Muscle of leg (tissue), 11 donors: ENCODE results near the gene ITSN1. TPM values are rescaled to one million over a fixed set of nuclear protein-coding genes. Genes with fewer than 3 reads are reported as not detected.
A peak's percentile ranks its signal among the peaks of the same experiment; 100 is the strongest.

ENCODE experiments used
- DNase-seq: peaks from one replicate; pipeline ENCODE4 v3.0.0; 2013
- H3K27ac ChIP-seq: one replicate; pipeline ENCODE4 v1.5.1; 2013; ENCODE audit warnings: mild to moderate bottlenecking, low read length, control low read depth
- H3K27me3 ChIP-seq: one replicate; pipeline ENCODE4 v1.6.1; 2013; ENCODE audit warnings: low read length; ENCODE audit not compliant: control insufficient read depth, insufficient read depth
- H3K36me3 ChIP-seq: one replicate; pipeline ENCODE4 v1.6.1; 2013; ENCODE audit warnings: low read length; ENCODE audit not compliant: control insufficient read depth, insufficient read depth
- H3K4me1 ChIP-seq: one replicate; pipeline ENCODE4 v1.6.1; 2013; ENCODE audit warnings: low read length; ENCODE audit not compliant: control insufficient read depth, insufficient read depth
- H3K4me3 ChIP-seq: one replicate; pipeline ENCODE4 v1.5.1; 2013; ENCODE audit warnings: low read length, control low read depth
- H3K9me3 ChIP-seq: replicated peaks from 2 replicates; pipeline ENCODE4 v1.6.1; 2013; ENCODE audit warnings: low read depth, low read length; ENCODE audit not compliant: control insufficient read depth
- WGBS: methylation state at CpG from one replicate; pipeline ENCODE4 v1.1.5; 2013; ENCODE audit warnings: missing lambda C conversion rate; ENCODE audit not compliant: insufficient coverage; 5-methylcytosine and 5-hydroxymethylcytosine counted together
- polyA plus RNA-seq, 8 donors: library from polyadenylated mRNA; unstranded; fragments of 120-200 nt; gene quantifications; one replicate each; pipeline versions ENCODE4 v1.2.1 to v1.2.3, GENCODE V29; 2013; ENCODE audit warnings: inconsistent platforms in 1 of 8, low replicate concordance in 1 of 8; ENCODE audit not compliant: insufficient read length in 8 of 8, insufficient read depth in 1 of 8
- total RNA-seq: library from RNA; stranded (reverse); fragments of 120-200 nt; gene quantifications from one replicate; pipeline ENCODE4 v1.2.4, GENCODE V29; 2013

Gene ITSN1
- total and polyA plus RNA-seq, 9 donors, result 26.1 to 42.6 (median 32.1) TPM

DNA sequence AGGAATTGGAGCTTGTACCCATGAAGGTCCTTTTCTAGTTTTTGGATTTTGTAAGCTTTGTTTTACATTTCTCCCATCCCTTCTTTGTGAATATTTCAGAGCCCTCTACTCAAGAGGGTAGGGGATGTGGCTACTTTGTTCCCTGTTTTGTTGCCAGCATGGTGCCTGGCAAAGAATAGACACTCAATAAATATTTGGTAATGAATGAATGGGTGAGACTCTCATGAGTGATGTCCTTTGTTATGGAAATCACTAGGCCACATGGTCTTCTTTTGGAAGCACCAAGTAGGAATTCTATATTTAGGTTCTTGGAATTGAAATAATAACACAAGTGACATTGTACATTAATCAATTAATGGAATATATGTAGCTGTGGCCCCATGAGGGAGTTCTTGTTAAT is 300.1 kb downstream of the ITSN1 start:
- Histone ChIP-seq H3K4me3 (no peak overlapping the region), H3K27ac (no peak overlapping the region), H3K9me3 (no peaks in the 10 kb centered on the region), H3K27me3 (no peaks in the 10 kb centered on the region), H3K36me3 (no peaks in the 10 kb centered on the region), H3K4me1 (peaks cover 5% of the 10 kb centered on the region)
- DNase-seq, result no peak

DNA sequence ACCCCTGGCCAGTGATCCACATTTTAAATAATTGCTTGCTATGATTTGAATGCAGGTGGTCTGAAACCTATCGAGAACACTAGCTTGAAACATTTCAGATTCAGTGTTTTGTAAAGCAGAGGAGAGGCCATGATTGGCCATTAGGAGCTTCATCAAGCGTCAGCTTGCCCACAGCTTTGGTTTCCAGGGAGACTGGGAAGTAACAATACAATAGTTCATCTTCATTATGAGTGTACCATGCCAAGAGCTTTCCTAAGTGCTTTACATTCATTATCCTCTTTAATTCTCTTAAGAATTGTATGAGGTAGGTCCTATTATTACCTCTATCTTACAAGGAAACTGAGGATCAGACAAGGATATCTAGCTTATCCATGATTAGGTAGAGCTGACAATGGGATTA is 301.0 kb downstream of the ITSN1 start:
- H3K4me1 ChIP-seq, result peaks cover 13% of the 10 kb centered on the region
- H3K27me3 ChIP-seq, result no peaks in the 10 kb centered on the region
- WGBS, result no CpG with 5 or more reads among the region's 2 CpGs
- DNase-seq, result no peak
- no peak overlapping the region for H3K4me3 ChIP-seq
- no peaks in the 10 kb centered on the region for H3K36me3 ChIP-seq
- H3K9me3 ChIP-seq, result no peaks in the 10 kb centered on the region
- no peak overlapping the region for H3K27ac ChIP-seq

DNA sequence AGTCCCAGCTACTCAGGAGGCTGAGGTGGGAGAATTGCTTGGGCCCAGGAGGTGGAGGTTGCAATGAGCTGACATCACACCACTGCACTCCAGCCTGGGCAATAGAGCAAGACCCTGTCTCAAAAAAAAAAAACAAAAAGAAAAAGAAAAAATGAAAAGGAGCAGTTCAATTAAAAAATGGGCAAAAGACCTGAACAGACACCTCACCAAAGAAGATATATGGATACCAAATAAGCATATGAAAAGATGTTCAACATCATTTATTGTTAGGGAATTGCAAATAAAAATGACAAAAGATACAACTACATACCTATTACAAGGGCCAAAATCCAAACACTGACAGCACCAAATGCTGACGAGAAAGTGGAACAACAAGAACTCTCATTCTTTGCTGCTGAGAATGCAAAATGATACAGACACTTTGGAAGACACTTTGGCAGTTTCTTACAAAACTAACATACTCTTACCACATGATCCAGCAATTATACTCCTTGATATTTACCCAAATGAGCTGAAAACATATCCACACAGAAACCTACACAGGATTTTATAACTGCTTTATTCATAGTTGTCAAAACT is 302.0 kb downstream of the ITSN1 start:
- no peaks in the 10 kb centered on the region for H3K36me3 ChIP-seq
- no peaks in the 10 kb centered on the region for H3K27me3 ChIP-seq
- peaks cover 19% of the 10 kb centered on the region for H3K4me1 ChIP-seq
- no peaks in the 10 kb centered on the region for H3K9me3 ChIP-seq
- H3K27ac ChIP-seq, result no peak overlapping the region
- DNase-seq, result no peak
- H3K4me3 ChIP-seq, result no peak overlapping the region
- WGBS, result no CpG with 5 or more reads among the region's 1 CpG

DNA sequence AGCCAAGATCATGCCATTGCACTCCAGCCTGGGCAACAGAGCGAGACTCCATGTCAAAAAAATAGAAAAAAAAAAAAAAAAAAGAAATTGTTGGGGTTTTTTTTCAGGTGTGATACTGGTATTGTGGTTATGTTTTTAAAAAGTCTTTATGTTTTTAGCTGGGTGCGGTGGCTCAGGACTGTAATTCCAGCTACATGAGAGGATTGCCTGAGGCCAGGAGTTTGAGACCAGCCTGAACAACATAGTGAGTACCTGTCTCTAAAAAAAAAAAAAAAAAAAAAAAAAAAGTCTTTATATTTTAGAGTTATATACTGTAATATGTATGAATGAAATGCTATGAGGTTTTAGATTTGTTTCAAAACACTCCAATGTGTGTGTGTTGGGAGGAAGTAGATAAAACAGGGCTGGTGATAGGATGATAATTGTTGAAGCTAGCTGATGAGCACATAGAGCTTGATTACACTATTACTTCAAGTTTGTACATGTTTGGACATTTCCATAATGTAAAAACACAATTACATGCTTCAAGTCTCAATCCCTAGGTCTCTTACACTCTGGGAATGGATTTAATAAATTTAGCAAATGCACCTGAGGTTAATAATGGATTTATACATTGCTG is 303.5 kb downstream of the ITSN1 start:
- Histone ChIP-seq H3K4me1 (peaks cover 19% of the 10 kb centered on the region), H3K36me3 (no peaks in the 10 kb centered on the region), H3K4me3 (no peak overlapping the region), H3K9me3 (no peaks in the 10 kb centered on the region), H3K27ac (no peak overlapping the region), H3K27me3 (no peaks in the 10 kb centered on the region)
- no peak for DNase-seq
- 100% methylated on average over 1 of the region's 2 CpGs for WGBS

DNA sequence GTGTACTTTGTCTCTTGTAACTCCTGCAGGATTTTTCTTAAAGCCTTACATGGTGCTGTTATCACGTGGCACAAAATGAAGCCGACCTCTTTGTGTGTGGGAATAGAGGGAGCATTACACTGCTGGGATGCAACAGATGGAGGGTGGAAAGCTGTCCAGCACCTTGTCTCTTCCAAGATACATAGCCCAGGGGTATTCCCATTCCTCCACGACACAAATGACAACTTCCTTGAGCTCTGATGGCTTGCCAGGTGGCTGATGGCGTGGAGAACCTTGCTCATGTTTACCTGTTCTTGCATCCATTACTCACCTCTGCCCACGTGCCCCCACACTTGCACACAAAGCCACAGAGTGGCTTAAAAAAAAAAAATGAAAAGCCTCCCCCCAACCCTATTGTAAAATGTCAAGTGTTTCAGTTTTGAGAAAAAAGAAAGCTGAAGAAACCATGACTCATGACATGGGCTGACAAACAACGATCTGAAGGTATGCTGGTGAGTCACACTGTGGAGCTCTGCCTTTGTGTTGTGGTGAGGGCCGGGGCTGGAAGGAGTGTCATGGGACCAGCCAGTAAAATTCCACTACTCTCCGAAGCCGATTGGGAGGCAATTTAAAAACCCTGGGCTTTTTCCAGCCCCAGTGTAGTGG is 305.3 kb downstream of the ITSN1 start:
- H3K27ac ChIP-seq, result peak overlapping the region; percentile 52
- 0% methylated on average over 1 of the region's 9 CpGs for WGBS
- no peak overlapping the region for H3K4me3 ChIP-seq
- no peaks in the 10 kb centered on the region for H3K9me3 ChIP-seq
- H3K36me3 ChIP-seq, result no peaks in the 10 kb centered on the region
- DNase-seq, result peak; percentile 86
- peaks cover 15% of the 10 kb centered on the region for H3K4me1 ChIP-seq
- H3K27me3 ChIP-seq, result no peaks in the 10 kb centered on the region

DNA sequence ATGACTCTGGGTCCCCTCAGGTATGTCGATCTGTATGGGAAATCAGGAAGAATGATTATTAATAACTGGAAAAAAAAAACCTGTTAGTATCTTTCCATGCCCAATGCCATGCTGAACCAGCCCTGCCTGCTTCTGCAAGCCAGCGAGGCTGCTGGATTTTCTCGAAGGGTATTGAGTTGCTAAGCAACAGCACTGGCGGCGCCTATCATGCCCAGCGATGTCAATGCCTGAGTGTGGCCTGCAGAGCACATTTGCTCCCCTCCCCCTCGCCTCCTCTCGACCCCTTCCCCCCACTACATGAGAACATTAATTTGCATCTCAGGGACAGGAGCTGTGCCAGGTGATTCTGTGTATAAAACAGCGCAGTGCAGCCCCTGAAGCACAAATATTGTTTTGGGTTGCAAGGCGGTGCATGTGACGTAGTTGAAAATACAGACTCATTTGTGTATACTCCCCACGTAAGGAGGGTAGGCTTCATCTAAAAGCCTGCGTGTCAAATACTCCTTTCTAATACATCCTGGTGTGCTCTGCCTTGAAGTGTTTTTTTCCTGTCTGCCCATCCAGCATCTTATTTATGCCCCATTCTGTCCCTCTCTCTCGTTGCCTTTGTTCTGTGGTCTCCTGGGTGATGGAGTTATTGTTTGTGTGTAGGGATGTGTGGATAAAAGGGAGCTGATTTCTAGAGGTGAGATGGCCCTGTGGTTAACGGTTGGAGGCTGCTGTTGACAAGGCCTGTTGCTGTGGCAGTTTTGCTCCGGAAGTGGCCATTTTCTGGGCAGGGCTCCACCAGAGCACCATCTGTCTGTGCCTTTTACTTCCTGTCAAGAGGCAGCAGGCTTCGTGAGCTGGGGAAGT is 306.0 kb downstream of the ITSN1 start:
- Histone ChIP-seq H3K27me3 (no peaks in the 10 kb centered on the region), H3K36me3 (no peaks in the 10 kb centered on the region), H3K9me3 (no peaks in the 10 kb centered on the region), H3K27ac (peak overlapping the region; percentile 52), H3K4me1 (peaks cover 15% of the 10 kb centered on the region), H3K4me3 (no peak overlapping the region)
- DNase-seq, result peak; percentile 57
- 36% methylated on average over 7 of the region's 17 CpGs for WGBS

DNA sequence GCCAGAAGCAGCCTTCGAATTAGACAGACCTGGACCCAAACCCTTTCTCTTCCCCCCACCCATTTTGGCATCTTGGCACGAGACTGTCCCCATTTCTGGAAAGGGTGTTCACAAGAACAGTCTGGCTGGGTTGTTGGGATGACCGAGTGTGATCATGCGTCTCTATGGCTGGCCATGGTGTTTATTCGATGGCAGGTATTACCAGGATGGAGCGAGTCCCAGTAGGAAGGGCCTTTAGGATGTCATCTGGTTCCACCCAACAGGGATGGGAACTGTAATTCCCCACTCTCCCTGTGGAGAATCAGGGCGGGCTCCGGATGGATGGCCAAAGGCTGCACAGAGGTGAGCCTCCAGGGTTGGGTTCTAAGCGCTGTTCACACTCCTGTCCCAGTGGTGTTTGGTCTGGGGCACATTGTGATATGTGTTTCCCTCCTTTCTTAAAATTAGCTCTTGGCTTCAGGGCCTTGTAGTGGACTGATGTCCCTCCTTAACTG is 306.7 kb downstream of the ITSN1 start:
- DNase-seq, result no peak
- 77% methylated on average over 5 of the region's 9 CpGs for WGBS
- no peak overlapping the region for H3K27ac ChIP-seq
- H3K9me3 ChIP-seq, result no peaks in the 10 kb centered on the region
- H3K4me3 ChIP-seq, result no peak overlapping the region
- no peaks in the 10 kb centered on the region for H3K36me3 ChIP-seq
- H3K4me1 ChIP-seq, result peaks cover 15% of the 10 kb centered on the region
- no peaks in the 10 kb centered on the region for H3K27me3 ChIP-seq

Other genes with a start within 250 kb of the ITSN1 start
- gene IFNGR2, start 239.1 kb upstream of the ITSN1 start, total RNA-seq, result 55.3 TPM
- 10 to 100 TPM; 47.1 to 76.2 (median 57.3) TPM for gene IFNGR2, start 239.1 kb upstream of the ITSN1 start, polyA plus RNA-seq
- gene TMEM50B, start 162.5 kb upstream of the ITSN1 start, total RNA-seq, result 16.1 TPM
- 10 to 100 TPM; 15.3 to 29.5 (median 24.0) TPM for gene TMEM50B, start 162.5 kb upstream of the ITSN1 start, polyA plus RNA-seq
- 2.8 TPM for gene DNAJC28, start 150.8 kb upstream of the ITSN1 start, total RNA-seq
- gene DNAJC28, start 150.8 kb upstream of the ITSN1 start, polyA plus RNA-seq, result 1 to 10 TPM; 1.7 to 3.3 (median 2.3) TPM
- gene GART, start 100.4 kb upstream of the ITSN1 start, total RNA-seq, result 37.5 TPM
- 10 to 100 TPM; 43.5 to 62.6 (median 50.2) TPM for gene GART, start 100.4 kb upstream of the ITSN1 start, polyA plus RNA-seq
- 138 TPM for gene SON, start 99.5 kb upstream of the ITSN1 start, total RNA-seq
- 100 to 1,000 TPM; 158 to 238 (median 202) TPM for gene SON, start 99.5 kb upstream of the ITSN1 start, polyA plus RNA-seq
- gene DONSON, start 53.8 kb upstream of the ITSN1 start, total RNA-seq, result 12.9 TPM
- 10 to 100 TPM; 16.0 to 26.8 (median 20.6) TPM for gene DONSON, start 53.8 kb upstream of the ITSN1 start, polyA plus RNA-seq
- 21.2 TPM for gene CRYZL1, start 760 bp upstream of the ITSN1 start, total RNA-seq
- 10 to 100 TPM; 25.4 to 35.9 (median 30.5) TPM for gene CRYZL1, start 760 bp upstream of the ITSN1 start, polyA plus RNA-seq